ENCODE measurements around the gene ASAP3. TPM values are rescaled to one million over a fixed set of nuclear protein-coding genes. Genes with fewer than 3 reads are reported as not detected.

The ASAP3 gene
- total RNA-seq, 1 donor from 2014 or later = 25.5 TPM

- DNase-seq = peak; percentile 58
These were observed 61.6 kb downstream of the ASAP3 start for GRCh38 chr1:23422241-23422877.

DNA sequence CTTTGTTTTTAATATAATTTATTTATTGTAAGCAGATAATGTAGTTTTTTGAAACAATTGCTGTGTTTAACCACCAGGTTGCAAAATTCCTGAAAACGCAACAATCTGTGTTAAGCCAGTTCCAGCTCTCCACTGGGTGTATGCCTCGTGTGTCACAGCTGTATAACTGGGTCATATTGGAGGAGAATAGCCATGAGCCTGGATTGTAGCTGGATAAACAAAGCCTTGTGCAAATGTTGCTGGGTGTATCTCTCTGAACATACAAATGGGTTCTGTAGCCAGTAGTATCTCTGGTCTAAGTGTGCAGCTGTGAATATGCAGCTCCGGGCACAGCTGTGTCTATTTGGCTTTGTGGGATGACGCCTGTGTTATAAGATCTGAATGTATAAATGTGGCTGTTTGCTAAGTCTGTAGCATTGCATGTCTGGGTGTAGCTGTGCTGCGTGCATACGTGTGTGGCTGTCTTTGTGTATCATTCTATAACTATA is 62.2 kb downstream of the ASAP3 start:
- DNase-seq = peak; percentile 43

DNA sequence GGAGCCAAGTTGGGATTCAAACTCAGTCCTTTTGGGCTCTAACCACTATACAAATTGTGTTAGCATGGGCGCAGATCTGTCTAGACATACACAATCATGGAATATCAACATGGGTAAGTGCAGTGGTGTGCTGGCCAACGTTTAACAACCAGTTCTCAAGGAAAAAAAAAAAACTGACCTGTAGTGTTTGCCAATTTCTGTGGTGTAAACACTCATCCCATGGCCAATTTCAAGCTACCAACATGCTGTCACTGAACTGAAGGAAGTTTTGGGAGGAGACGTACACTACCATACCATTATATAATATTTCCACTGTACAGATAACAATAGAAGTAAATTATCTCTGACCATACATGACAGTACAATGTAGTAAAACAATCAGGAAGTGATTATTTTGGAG is 62.6 kb downstream of the ASAP3 start:
- DNase-seq = no peak

- DNase-seq = no peak
These were observed 63.2 kb downstream of the ASAP3 start for GRCh38 chr1:23420778-23421177.

GRCh38 chr1:23419180-23419579 is 64.8 kb downstream of the ASAP3 start:
- DNase-seq = no peak

GRCh38 chr1:23417570-23417969 is 66.4 kb downstream of the ASAP3 start:
- no peak for DNase-seq

- DNase-seq = no peak
These were observed 67.0 kb downstream of the ASAP3 start for GRCh38 chr1:23416964-23417363.

GRCh38 chr1:23408797-23409290 is 75.1 kb downstream of the ASAP3 start:
- no peak for DNase-seq

DNA sequence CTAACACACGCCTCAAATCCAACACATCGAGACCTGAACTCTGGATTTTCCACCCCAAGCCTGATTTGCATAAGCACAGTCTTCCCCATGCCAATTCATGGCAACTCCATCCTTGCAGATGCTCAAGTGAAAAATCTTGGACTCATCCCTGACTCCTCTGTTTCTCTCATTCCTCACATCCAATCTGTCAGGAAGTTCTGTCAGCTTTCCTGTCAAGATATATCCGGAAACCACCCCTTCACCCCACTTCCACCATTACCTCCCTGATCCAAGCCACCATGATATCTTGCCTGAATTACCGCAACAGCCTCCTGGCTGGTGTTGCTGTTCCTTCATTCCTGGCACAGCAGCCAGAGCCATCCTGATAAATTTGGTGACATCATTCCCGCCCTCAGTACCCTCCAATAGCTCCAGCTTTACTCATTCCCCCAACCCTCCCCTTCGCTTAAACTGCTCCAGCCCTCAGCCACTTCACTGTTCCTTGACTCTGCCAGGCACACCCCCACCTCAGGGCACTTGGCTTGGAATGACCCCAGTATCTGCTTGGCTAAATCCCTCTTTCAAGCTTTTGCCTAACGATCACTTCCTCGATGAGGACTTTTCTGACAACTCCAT is 76.9 kb downstream of the ASAP3 start:
- DNase-seq = no peak

DNA sequence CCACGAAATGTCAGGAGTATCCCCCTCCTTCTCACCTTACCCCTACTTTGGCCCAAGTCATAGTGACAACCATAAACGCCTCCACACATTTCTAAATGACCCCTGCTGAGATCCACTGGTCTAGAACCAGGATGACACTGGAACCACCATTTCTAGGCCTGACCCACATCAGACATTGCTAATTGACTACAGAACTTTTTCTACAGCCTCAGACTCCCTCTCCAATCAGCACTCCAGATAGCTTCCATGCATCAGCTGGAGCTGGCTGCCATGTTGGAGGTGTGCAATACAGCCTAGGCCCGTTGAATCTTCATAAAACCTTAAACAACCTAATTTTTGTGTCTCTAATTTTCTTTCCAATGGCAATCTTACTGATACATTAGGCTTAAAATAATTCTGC is 78.0 kb downstream of the ASAP3 start:
- no peak for DNase-seq

DNA sequence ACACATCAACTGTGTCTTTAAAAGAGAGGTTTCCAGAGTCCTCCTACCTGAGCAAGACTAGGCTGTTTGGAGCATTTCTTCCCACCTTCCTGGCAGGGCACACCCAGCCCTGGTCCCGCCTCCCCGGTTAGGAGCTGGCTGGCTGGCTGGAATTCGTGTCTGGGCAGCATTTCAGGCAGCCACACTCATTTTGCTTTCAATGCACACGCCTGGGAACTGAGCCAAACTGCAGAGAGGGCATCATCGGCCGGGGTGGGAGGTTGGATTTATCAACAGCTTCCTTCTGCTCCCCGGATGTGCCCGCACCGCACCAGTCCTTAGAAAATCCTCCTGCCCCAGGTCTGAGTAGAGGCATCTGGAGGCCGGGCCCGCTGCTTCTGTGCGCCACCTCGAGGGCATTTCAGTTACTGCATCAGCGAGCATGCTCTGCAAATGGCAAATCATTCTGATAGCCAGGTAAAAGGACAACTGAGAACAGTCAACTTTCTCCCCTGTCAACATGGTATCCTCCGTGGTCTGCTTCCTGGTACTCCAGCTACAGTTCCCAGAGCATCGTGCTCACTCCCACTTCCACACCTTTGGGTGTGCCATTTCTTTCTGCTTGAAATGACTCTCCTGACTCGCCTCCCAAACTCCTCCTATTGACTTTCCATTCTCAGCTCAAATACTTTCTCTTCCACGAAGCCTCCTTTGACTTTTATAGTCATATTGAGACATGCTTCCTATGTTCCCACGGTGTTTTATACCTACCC is 80.1 kb downstream of the ASAP3 start:
- DNase-seq = peak; percentile 86

DNA sequence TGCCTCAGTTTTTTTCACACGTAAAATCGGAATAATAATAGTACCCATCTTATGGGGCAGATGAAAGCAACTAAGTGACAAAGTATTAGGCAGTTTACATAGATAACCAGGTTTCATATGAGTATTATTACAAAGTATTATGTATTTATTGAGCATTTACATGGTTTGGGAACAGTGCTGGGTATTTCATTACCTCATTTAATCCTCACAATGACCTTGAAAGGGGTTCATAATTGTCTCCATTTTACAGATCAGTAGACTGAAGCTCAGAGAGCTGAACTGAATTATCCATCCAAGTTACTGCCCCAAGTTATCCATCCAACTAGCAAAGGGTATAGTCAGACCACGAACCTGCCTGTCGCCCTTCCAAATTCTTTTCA is 80.6 kb downstream of the ASAP3 start:
- peak; percentile 17 for DNase-seq

DNA sequence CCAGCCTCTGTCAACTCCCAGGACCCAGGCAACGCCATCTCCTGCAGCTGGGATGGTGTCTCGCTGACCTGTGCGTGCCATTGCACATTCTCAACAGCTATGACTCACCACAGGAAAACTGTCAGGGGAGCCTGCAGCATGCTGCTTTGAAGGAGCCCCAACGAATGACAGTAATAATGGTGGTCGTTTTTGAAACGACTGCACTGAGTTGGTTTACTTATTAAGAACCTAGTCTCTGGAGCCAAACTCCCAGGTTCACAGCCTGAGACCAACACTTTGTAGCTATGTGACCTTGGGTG is 81.0 kb downstream of the ASAP3 start:
- peak; percentile 90 for DNase-seq

GRCh38 chr1:23402286-23403037 is 81.5 kb downstream of the ASAP3 start:
- no peak for DNase-seq

- DNase-seq = no peak
These were observed 82.7 kb downstream of the ASAP3 start for GRCh38 chr1:23401313-23401712.

DNA sequence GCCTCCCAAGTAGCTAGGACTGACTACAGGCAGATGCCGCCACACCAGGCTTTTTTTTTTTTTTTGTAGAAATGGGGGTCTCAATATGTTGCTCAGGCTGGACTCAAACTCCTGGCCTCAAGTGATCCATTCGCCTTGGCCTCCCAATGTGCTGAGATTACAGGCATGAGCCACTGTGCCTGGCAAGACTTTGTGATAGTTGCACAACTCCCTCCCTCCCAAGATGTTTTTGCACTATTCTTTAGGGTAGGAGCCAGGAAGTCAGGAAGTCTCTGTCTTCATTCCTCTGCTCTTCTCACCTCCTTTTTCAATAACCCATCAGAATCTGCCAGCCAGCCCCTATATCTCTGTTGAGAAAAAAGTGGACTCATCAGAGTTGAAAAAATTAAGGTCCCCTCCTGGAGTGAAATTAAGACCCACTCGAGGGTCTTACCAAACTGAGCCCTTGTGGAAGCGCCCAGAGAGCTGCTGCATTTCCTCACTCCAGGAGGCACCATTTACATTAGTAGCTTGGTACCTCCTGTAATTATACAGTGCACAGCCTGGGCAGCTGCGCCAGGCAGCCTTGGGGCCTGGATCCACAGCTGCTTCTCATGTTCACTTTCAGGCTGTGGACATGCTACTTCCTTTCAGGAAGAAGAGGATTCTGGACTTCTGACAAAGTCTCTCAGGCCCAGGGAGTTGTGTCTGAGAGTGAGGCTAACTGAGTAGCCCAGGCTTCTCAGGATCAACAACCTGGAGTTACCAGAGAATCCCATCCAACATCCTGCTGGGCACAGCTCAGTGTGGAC is 83.5 kb downstream of the ASAP3 start:
- peak; percentile 54 for DNase-seq

- no peak for DNase-seq
These were observed 84.8 kb downstream of the ASAP3 start for GRCh38 chr1:23399229-23399628.

GRCh38 chr1:23397908-23398307 is 86.1 kb downstream of the ASAP3 start:
- no peak for DNase-seq

- DNase-seq = no peak
These were observed 87.6 kb downstream of the ASAP3 start for GRCh38 chr1:23396380-23396779.

DNA sequence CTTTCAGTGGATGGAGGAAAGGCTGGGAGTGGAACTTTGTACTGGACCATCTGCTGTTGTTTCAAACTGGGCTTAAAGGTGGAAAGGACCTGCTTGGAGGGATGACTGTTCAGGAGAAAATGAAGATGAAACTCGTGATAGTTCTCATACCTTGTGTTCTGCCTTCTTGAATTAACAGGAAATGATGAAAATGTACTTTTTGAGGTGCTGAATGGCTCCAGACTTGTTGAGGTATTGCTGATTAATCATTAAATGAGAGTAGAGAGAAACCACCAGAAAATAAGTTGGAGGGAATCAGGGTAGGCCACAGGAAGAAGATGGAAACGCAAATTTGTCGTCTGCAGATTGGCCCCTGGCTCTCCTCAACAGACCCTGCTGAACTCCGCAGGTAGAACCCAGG is 88.1 kb downstream of the ASAP3 start:
- no peak for DNase-seq

- DNase-seq = no peak
These were observed 88.7 kb downstream of the ASAP3 start for GRCh38 chr1:23395154-23395724.

GRCh38 chr1:23394684-23395083 is 89.3 kb downstream of the ASAP3 start:
- no peak for DNase-seq
